Stimulated activated CD8-positive, alpha-beta memory T cell treated with anti-CD3 and anti-CD28 coated beads, Interleukin-12 subunit alpha, Interleukin-12 subunit beta, amount 100 ng/mL, for 4 hours (primary cell): ENCODE data around the gene PRAMEF18.
"Not testable (repeated sequence)": the region's sequence is repeated elsewhere in the genome, so short reads cannot be mapped to it uniquely, and the experiment has no call there.

Experiments used
- DNase-seq: peaks from one replicate; pipeline ENCODE4 v3.0.0-alpha.2; 2020; ENCODE audit warnings: low read depth

Gene PRAMEF18, protein sequence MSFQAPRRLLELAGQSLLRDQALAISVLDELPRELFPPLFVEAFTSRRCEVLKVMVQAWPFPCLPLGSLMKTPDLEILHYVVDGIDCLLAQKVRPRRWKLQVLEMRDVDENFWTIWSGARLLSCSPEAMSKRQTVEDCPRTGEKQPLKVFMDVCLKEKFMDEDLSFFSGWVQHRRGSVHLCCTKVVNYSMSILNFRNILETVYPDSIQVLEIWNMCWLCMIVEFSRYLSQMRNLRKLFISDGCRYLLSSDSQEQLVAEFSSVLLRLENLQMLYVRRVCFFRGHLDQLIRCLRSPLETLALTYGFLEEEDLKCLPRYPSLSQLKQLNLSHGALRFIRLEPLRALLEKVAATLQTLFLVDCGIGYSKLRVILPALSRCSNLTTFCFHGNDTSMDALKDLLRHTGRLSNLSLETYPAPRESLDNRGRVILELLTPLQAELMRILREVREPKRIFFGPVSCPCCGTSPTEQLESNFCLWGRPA

DNA sequence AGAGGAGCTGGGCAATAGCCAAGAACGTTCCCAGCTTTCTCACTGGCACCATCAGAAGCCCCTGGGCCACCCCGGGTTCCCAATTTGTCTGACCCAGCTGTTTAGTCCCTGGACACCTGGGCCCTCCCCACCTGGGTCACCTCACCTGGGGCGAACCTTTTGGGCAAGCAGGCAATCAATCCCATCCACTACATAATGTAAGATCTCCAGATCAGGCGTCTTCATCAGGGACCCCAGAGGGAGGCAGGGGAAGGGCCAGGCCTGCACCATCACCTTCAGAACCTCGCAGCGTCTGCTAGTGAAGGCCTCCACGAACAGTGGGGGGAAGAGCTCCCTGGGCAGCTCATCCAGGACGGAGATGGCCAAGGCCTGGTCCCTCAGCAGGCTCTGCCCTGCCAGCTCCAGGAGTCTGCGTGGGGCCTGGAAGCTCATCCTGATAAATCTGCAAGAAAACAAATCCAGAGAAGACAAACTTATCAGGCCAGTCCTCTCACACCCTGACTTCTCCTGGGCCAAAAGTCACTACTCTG is at the start of gene PRAMEF18:
Gene PRAMEF18 (minus strand): TSS at position 480 of the 530 bp plus-strand sequence. CDS start 48 bp downstream, at position 432.
- not testable (repeated sequence) for DNase-seq

DNA sequence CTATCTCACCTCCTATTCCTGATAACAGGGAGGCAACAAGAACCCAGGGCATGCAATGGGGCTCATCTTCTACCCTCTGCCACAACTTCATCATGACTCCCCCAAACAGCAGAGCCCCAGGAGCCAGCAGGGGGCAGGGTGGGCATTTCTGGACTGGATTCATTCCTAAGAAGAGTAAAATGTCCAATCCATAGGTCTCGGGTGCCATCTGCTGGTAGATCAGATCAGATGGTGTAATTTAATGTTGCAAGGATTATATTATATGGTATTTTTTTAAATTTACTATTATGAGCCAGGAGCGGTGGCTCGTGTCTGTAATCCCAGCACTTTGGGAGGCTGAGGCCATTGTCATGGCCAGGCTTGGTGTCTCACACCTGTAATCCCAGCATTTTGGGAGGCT is 39.2 kb upstream of the PRAMEF18 start:
- not testable (repeated sequence) for DNase-seq

DNA sequence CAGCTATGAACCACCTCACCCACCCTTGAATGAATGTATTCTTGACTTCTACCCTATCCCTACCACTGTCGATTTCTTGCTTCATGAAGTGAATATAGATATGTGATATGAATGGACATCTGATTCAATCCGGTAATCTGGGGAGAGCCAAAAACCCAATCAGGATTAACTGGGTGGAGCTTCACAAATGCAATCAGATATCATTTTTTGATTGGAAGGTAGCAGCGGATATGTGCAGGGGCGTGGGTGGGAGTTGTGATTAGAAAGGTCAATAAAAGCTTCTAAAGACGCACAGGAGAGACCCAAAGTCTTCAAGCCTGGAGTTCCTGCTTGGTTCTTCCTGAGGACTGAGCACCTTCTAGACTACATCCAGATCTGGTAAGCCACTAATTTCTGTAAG is 27.9 kb upstream of the PRAMEF18 start, which contains the start of gene PRAMEF5:
Gene PRAMEF5 (plus strand): TSS at position 301 of the 400 bp plus-strand sequence. CDS start 5,071 bp downstream, outside the sequence.
- not testable (repeated sequence) for DNase-seq

DNA sequence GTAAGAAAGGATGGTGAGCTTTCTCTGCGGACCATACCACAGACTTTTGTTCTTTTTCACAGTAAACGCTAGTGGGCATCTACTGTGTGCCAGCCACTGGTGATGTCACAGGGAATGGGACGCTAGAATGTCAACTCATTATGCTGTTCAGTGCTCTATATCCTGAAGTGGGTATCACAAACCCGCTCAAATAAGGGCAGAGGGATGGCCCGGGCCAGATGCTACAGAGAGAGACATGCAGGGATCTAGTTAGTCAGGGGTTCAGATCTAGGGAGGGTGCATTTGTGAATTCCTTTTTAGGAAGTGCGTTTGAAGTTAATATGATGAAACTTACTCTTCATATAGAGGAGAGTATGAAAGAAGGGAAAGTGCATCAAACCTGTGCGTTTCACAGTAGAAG is 21.2 kb upstream of the PRAMEF18 start:
- not testable (repeated sequence) for DNase-seq

DNA sequence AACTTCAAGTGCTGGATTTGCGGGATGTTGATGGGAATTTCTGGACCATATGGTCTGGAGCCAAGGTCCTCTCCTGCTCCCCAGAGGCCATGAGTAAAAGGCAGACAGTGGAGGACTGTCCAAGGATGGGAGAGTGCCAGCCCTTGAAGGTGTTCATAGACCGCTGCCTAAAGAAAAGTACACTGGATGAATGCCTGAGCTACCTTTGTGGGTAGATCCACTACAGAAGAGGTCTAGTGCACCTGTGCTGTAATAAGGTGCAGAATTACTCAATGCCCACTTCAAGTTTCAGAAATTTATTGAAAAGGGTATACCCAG is 20.6 kb upstream of the PRAMEF18 start:
- DNase-seq = not testable (repeated sequence)

DNA sequence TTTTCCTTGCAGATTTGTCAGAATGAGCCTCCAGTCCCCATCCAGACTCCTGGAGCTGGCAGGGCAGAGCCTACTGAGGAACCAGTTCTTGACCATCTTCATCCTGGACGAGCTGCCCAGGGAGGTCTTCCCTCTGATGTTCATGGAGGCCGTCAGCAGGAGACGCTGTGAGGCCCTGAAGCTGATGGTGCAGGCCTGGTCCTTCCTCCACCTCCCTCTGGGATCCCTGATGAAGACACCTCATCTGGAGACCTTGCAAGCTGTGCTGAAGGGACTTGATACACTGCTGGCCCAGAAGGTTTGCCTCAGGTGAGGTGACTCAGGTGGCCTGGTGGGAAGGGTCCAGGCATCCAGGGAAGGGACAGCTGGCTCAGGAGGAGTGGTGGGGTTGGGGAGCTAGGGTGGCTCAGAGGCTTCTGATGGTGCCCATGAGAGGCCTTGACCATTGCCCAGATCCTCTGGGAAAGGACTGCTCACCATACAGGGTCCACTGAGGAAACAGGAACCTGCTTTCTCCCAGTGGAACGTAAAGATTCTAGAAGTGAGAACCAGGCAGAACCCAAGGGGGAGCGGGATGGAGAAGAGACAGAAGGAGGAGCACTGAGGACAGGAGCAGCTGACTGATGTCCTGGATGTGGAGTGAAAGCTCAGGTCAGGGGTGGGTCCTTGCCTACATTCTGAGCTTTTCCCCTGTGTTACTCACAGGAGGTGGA is 20.0 kb upstream of the PRAMEF18 start:
- not testable (repeated sequence) for DNase-seq

DNA sequence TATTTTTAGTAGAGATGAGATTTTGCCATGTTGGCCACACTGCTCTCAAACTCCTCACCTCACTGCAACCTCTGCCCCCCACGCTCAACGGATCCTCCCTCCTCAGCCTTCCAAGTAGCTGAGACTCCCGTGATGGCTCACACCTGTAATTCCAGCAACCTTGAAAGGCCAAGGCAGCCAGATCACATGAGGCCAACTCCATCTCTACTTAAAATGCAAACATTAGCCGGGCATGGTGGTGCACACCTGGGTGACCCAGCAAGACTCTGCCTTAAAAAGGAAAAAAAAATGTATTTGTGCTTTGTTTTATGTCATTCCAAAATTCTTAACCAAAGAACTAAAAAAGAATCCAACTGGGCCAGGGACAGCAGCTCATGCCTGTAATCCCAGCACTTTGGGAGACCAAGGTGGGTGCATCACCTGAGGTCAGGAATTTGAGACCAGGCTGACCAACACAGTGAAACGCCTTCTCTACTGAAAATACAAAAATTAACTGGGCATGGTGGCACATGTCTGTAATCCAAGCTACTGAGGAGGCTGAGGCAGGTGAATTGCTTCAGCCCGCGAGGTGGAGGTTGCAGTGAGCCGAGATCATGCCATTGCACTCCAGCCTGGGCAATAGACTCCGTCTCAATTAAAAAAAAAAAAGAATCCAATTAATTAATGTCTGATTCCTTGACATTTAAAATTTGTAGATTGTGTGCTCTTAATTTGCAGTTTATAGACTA is 17.7 kb upstream of the PRAMEF18 start:
- DNase-seq = not testable (repeated sequence)

DNA sequence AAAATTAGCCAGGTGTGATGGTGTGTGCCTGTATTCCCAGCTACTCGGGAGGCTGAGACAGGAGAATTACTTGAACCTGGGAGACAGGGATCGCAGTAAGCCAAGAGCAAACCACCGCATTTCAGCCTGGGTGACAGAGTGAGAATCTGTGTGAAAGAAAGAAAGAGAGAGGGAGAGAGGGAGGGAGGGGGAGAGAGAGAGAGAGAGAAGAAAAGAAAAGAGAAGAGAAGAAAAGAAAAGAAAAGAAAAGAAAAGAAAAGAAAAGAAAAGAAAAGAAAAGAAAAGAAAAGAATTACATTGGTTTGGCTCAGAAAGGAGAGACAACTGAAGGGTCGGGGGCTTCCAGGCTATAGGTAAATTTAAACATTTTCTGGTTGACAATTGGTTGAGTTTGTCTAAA is 13.7 kb upstream of the PRAMEF18 start:
- not testable (repeated sequence) for DNase-seq

DNA sequence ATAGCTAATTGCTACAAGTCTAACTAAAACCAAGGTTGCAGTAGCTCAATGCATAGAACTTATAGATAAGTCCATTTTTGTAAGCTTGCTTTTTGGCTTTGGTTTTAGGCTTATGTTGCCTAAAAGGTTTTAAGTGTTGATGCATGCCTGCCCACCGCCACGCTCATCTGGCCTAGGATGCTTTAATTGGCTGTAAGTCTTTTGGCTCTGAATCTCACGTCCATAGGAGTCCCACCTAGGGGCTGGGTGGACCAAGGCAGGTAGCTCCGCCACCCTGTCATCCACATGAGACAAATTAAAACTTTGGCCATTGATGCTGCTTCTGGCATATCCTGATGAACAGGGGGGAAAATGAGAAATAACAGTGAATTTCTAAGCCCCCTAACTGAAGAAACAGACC is 11.6 kb upstream of the PRAMEF18 start:
- DNase-seq = not testable (repeated sequence)

DNA sequence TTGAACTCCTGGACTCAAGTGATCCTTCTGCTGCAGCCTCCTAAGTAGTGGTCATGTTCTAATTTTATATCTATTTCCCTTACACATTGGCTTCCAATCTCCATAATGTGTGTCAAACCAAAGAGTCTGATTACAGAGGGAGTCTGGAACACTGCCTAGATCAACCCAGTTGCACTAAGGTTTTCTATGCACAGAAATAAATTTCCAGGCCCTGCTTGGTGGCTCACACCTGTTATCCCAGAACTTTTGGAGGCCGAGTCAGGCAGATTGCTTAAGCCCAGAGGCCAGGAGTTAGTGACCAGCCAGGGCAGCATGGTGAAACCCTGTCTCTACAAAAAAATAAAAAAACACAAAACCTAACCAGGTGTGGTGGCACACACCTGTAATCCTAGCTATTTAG is 8.1 kb upstream of the PRAMEF18 start:
- not testable (repeated sequence) for DNase-seq

DNA sequence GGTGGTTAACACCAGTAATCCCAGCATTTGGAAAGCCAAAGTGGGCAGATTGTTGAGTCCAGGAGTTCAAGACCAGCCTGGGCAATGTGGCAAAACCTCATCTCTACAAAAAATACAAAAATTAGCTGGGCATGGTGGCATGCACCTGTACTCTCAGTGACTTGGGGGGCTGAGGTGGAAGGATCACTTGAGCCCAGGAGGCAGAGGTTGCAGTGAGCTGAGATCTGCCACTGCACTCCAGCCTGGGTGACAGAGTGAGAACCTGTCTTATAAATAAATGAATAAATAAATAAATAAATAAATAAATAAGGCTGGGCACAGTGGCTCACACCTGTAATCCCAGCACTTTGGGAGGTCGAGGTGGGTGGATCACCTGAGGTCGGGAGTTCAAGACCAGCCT is 6.1 kb upstream of the PRAMEF18 start:
- DNase-seq = not testable (repeated sequence)

DNA sequence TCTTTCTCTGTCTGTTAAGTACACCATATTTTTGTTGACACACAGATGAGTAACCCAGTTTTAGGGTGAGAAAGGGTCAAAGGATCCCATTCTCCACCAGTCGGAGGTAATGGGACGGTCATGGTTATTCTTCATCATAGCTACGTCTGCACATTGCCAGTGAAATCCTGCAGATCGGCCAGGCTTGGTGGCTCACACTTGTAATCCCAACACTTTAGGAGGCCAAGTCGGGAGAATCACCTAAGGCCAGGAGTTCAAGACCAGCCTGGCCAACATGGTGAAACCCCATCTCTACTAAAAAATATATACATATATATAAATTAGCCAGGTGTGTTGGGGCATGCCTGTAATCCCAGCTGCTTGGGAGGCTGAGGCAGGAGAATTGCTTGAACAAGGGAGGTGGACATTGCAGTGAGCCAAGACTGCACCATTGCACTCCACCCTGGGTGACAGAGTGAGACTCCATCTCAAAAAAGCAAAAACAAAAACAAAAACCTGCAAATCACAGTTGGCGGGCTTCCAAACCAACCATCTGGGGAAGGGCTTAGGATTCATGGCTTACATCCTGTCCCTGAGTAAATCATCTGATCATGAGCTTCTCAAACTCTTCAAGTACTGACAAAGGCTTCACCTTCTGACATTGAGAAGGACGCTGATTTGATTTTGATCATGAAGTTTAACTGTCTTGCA is 5.3 kb upstream of the PRAMEF18 start:
- DNase-seq = not testable (repeated sequence)

DNA sequence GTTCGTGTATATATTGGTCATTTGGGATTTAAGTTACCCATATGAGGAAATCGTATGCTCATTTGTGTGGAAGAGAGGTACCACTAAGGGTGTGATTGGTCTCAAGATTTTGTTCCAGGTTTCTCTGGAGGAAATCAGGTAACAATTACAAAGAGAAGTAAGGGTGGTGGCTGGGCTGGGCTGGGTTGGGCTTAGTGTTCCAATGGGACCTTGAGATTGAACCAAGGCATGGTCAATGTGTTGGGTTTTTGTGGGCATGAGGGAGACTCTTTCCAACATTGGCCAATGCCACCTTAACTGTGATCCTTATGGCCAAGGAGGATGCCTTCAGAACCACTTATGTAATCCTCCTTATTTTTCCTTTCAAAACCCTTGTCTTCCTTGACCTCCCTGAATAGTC is 4.6 kb upstream of the PRAMEF18 start:
- DNase-seq = not testable (repeated sequence)

DNA sequence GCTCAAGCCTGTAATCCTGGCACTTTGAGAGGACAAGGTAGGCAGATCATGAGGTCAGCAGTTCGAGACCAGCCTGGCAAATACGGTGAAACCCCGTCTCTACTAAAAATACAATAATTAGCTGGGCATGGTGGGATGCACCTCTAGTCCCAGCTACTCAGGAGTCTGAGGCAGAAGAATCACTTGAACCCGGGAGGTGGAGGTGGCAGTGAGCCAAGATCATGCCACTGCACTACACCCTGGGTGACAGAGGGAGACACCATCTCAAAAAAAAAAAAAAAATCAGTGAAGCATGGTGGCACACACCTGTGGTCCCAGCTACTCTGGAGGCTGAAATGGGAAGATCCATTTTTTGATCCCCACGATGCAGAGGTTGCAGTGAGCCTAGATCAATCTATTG is 4.1 kb upstream of the PRAMEF18 start:
- DNase-seq = not testable (repeated sequence)

DNA sequence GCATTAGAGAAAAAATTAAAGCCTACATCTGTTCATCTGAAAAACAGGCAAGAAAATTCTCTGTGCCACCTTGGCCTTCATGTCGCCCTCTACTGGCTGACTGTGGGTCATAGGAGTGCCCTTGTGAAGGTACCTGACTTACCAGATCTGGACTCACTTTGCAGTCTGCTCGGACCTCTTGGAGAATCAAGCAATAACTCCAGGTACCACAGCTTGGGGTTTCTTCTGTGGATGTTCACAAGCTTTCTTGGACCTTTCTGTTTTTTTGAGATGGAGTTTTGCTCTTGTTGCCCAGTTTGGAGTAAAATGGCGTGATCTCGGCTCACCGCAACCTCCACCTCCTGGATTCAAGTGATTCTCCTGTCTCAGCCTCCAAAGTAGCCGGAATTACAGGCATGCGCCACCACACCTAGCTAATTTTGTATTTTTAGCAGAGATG is 2.4 kb upstream of the PRAMEF18 start:
- DNase-seq = no peak

DNA sequence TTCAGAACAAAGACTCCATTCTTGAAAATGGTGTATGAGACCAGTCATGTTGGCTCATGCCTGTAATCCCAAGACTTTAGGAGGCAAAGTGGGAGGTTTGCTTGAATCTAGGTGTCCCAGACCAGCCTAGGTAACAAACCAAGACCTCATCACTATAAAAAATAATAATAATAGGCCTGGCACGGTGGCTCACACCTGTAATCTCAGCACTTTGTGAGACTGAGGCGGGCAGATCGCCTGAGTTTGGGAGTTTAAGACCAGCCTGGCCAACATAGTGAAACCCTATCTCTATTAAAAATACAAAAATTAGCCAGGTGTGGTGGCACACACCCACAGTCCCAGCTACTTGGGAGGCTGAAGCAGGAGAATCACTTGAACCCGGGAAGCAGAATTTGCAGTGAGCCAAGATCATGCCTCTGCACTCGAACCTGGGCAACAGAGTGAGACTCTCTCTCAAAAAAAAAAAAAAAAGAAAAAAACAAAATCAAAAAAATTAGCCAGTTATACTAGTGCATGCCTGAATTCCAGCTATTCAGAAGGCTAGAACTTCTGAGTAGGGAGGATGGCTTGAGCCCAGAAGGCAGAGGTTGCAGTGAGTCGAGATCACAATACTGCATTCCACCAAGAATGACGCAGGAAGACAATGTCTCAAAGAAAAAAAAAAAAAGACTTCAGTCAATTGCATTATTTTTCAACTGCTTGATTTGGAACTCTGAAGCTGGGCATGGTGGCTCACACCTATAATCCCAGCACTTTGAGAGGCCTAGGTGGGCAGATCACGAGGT is 1.5 kb upstream of the PRAMEF18 start:
- DNase-seq = not testable (repeated sequence)

DNA sequence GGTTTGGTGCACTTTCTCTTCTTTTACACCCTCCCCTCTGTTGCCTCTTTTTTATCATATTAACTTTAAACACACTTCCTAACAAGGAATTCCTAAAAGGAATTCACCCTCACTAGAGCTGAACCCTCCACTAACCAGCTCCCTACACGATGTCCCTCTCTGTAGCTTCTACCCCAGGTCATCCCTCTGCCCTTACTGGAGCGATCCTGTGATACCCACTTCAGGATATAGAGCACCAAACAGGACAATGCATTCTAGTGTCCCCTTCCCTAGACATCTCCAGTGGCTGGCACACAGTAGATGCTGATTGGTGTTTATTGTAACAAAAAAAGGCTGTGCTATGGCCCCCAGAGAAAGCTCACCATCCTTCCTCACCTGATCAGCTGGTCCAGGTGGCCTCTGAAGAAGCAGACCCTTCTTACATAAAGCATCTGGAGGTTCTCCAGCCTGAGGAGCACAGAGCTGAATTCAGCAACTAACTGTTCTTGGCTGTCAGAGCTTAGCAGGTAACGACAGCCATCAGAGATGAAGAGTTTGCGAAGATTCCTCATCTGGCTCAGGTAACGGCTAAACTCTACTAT is 1.4 kb downstream of the PRAMEF18 start:
- DNase-seq = no peak

DNA sequence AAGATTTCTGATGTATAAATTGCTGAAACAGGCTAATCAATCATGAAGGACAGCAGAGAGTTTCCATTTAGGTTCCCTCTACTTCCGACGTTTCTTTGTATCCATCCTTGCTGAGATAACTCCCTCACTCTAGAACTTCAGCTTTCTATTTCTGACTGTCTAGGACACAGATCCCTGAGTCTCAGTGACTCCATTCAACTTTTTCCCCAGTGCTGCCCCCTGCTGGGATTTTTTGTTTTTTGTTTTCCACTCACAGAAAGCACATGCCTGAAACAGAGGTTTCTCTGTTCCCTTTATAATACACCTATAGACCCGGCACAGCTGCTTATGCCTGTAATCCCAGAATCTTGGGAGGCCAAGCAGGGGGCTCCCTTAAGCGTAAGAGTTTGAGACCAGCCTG is 3.2 kb downstream of the PRAMEF18 start:
- DNase-seq = not testable (repeated sequence)

DNA sequence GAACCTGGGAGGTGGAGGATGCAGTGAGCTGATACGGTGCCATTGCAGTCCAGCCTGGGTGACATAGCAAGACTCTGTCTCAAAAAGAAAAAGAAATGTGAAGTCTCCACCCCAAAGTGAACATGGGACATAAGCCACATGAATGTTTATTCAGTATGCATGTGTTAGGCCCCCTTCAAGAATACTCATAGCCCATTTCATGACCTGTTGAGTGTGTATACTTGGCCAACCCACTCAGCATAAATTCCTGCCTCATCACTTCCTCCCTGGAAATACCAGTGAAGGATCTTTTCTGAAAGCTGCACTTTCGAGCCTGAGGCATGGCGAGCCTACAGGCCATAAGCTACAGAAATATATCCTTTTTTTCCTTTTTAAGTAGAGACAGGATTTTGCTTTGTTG is 6.8 kb downstream of the PRAMEF18 start:
- DNase-seq = not testable (repeated sequence)

DNA sequence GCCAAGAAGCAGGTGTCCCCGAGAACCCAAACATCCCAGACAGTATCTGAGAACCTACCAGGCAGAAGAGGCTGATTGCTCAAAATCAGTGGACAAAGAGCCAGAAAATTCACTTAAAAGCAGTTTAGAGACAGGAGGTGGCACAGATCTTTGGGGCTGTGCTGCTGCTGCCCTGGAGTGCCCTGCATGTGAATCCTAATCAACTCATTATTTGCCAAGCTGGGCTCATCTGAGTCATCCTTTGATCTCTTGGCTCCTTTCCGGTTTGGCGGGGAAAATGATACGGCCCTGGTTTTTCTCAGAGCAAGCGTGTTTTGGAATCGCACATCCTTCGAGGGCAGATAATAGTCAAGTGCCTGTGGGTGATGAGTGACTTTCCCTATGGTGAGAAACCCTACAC is 9.3 kb downstream of the PRAMEF18 start:
- not testable (repeated sequence) for DNase-seq
